ENCODE data around the gene TPM2.

DNA sequence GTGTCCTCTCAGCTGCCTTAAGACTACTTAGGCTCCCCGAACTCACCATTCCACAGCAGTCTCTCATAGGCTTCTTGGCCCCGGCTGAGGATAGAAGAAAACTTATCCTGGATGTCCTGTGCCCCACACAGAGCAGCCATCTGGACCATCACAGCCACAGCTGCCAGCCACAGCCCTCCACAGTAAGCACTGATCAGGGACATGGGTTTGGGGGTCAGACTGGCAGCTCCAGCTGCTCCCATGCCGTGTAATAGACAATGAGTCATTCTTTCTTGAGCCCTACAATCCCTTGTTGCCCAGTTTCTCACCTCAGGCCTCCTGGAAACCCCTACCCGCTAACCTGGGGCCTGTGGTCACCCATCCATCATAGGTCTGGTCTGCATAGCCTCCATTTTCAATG, 48.5 kb upstream of the TPM2 start:
- TF ChIP-seq, protein P1, sequence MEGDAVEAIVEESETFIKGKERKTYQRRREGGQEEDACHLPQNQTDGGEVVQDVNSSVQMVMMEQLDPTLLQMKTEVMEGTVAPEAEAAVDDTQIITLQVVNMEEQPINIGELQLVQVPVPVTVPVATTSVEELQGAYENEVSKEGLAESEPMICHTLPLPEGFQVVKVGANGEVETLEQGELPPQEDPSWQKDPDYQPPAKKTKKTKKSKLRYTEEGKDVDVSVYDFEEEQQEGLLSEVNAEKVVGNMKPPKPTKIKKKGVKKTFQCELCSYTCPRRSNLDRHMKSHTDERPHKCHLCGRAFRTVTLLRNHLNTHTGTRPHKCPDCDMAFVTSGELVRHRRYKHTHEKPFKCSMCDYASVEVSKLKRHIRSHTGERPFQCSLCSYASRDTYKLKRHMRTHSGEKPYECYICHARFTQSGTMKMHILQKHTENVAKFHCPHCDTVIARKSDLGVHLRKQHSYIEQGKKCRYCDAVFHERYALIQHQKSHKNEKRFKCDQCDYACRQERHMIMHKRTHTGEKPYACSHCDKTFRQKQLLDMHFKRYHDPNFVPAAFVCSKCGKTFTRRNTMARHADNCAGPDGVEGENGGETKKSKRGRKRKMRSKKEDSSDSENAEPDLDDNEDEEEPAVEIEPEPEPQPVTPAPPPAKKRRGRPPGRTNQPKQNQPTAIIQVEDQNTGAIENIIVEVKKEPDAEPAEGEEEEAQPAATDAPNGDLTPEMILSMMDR (IDR thresholded peaks at IDR 0.05), result no peak
- no peak for TF ChIP-seq POLR2A (IDR thresholded peaks at IDR 0.05)

All from stomach (tissue), 4 donors.